SK-N-SH treated with all-trans-retinoic acid at 6 μM for 48 hours (cell line): ENCODE results near the gene LRRC66.

Source experiments
- ATAC-seq: fragments of 200-7000 bp; cut with Tn5 transposase; 3 replicates; pipeline ENCODE4 v1.9.1; 2020; ENCODE audit warnings: mild to moderate bottlenecking, moderate library complexity
- ARNTL ChIP-seq: fragments of 450-650 bp; formaldehyde crosslinking; IDR thresholded peaks from 2 replicates; pipeline ENCODE4 v1.5.0; 2020; ENCODE audit warnings: low read depth, mild to moderate bottlenecking, moderate library complexity, borderline replicate concordance
- BACH2 ChIP-seq: fragments of 250-450 bp; sonication (Bioruptor Pico); IDR thresholded peaks from 2 replicates; pipeline ENCODE4 v1.9.0; 2021; ENCODE audit warnings: mild to moderate bottlenecking, borderline replicate concordance
- CREB5 ChIP-seq: fragments of 250-450 bp; sonication (Bioruptor Pico); IDR thresholded peaks from 2 replicates; pipeline ENCODE4 v1.5.1; 2020; ENCODE audit warnings: low read depth, mild to moderate bottlenecking, moderate library complexity
- CSDC2 ChIP-seq: fragments of 250-450 bp; sonication (Bioruptor Pico); IDR thresholded peaks from 2 replicates; pipeline ENCODE4 v1.5.0; 2020; ENCODE audit warnings: mild to moderate bottlenecking, moderate library complexity
- CSRNP3 ChIP-seq: fragments of 250-450 bp; sonication (Bioruptor Pico); IDR thresholded peaks from 2 replicates; pipeline ENCODE4 v1.5.1; 2021; ENCODE audit warnings: mild to moderate bottlenecking, moderate library complexity
- ESRRG ChIP-seq: fragments of 250-450 bp; sonication (Bioruptor Pico); IDR thresholded peaks from 2 replicates; pipeline ENCODE4 v1.6.1; 2021; ENCODE audit warnings: mild to moderate bottlenecking
- GLIS3 ChIP-seq: fragments of 250-450 bp; sonication (Bioruptor Pico); IDR thresholded peaks from 2 replicates; pipeline ENCODE4 v1.5.0; 2020; ENCODE audit warnings: mild to moderate bottlenecking, moderate library complexity
- ISL1 ChIP-seq: fragments of 250-450 bp; sonication (Bioruptor Pico); IDR thresholded peaks from 2 replicates; pipeline ENCODE4 v2.1.2; 2022; ENCODE audit warnings: mild to moderate bottlenecking, moderate library complexity
- OSR1 ChIP-seq: fragments of 250-450 bp; sonication (Bioruptor Pico); IDR thresholded peaks from 2 replicates; pipeline ENCODE4 v1.8.0; 2022; ENCODE audit warnings: moderate library complexity, mild to moderate bottlenecking, inconsistent platforms
- PATZ1 ChIP-seq: fragments of 250-450 bp; sonication (Bioruptor Pico); IDR thresholded peaks from 2 replicates; pipeline ENCODE4 v1.8.0; 2020; ENCODE audit warnings: mild to moderate bottlenecking, moderate library complexity, borderline replicate concordance
- PPARA ChIP-seq: fragments of 250-450 bp; sonication (Bioruptor Pico); IDR thresholded peaks from 2 replicates; pipeline ENCODE4 v1.5.0; 2020; ENCODE audit warnings: mild to moderate bottlenecking, borderline replicate concordance
- TCF4 ChIP-seq: fragments of 250-450 bp; sonication (Bioruptor Pico); IDR thresholded peaks from 2 replicates; pipeline ENCODE4 v1.8.0; 2021; ENCODE audit warnings: mild to moderate bottlenecking, moderate library complexity, borderline replicate concordance
- TOX ChIP-seq: fragments of 250-450 bp; sonication (Bioruptor Pico); IDR thresholded peaks from 2 replicates; pipeline ENCODE4 v1.8.0; 2021; ENCODE audit warnings: mild to moderate bottlenecking, moderate library complexity, borderline replicate concordance
- TSHZ2 ChIP-seq: fragments of 250-450 bp; sonication (Bioruptor Pico); IDR thresholded peaks from 2 replicates; pipeline ENCODE4 v1.5.0; 2020; ENCODE audit warnings: mild to moderate bottlenecking, moderate library complexity
- ZC3H10 ChIP-seq: fragments of 250-450 bp; sonication (Bioruptor Pico); IDR thresholded peaks from 2 replicates; pipeline ENCODE4 v1.5.1; 2021; ENCODE audit warnings: mild to moderate bottlenecking, moderate library complexity
- ZFP3 ChIP-seq: fragments of 250-450 bp; sonication (Bioruptor Pico); IDR thresholded peaks from 2 replicates; pipeline ENCODE4 v1.5.0; 2020; ENCODE audit warnings: mild to moderate bottlenecking, moderate library complexity
- ZFP30 ChIP-seq: fragments of 450-650 bp; formaldehyde crosslinking; IDR thresholded peaks from 2 replicates; pipeline ENCODE4 v1.5.0; 2022; ENCODE audit warnings: mild to moderate bottlenecking, moderate library complexity
- ZNF70 ChIP-seq: fragments of 450-650 bp; formaldehyde crosslinking; IDR thresholded peaks from 2 replicates; pipeline ENCODE4 v1.5.0; 2020; ENCODE audit warnings: mild to moderate bottlenecking, moderate library complexity
- ZNF8 ChIP-seq: fragments of 450-650 bp; formaldehyde crosslinking; IDR thresholded peaks from 2 replicates; pipeline ENCODE4 v1.5.0; 2020; ENCODE audit warnings: mild to moderate bottlenecking, moderate library complexity
- TF ChIP-seq, protein P1 (sequence below): fragments of 250-450 bp; sonication (Bioruptor Pico); IDR thresholded peaks from 2 replicates; pipeline ENCODE4 v1.8.0; 2021; ENCODE audit warnings: low read depth, mild to moderate bottlenecking, moderate library complexity, borderline replicate concordance

The LRRC66 gene

GRCh38 chr4:52019936-52020657 is at the start of gene LRRC66:
Gene LRRC66 (minus strand): TSS chr4:52020363. CDS start chr4:52017613, 2,750 bp downstream.
- TF ChIP-seq ZFP3, result no peak
- TF ChIP-seq ESRRG, result no peak
- no peak for TF ChIP-seq TCF4 (CRISPR knock-in tag)
- no peak for TF ChIP-seq TOX (CRISPR knock-in tag)
- TF ChIP-seq ZNF70, result no peak
- no peak for TF ChIP-seq TSHZ2 (CRISPR knock-in tag)
- no peak for TF ChIP-seq OSR1 (CRISPR knock-in tag)
- no peak for TF ChIP-seq BACH2 (CRISPR knock-in tag)
- no peak for TF ChIP-seq ZFP30
- no peak for TF ChIP-seq CREB5 (CRISPR knock-in tag)
- TF ChIP-seq GLIS3, result no peak
- no peak for TF ChIP-seq ARNTL
- no peak for TF ChIP-seq PPARA (CRISPR knock-in tag)
- TF ChIP-seq CSDC2, result no peak
- no peak for TF ChIP-seq PATZ1 (CRISPR knock-in tag)
- no peak for TF ChIP-seq CSRNP3 (CRISPR knock-in tag)
- TF ChIP-seq, all 23 proteins: peak for 0
- no peak for ATAC-seq

DNA sequence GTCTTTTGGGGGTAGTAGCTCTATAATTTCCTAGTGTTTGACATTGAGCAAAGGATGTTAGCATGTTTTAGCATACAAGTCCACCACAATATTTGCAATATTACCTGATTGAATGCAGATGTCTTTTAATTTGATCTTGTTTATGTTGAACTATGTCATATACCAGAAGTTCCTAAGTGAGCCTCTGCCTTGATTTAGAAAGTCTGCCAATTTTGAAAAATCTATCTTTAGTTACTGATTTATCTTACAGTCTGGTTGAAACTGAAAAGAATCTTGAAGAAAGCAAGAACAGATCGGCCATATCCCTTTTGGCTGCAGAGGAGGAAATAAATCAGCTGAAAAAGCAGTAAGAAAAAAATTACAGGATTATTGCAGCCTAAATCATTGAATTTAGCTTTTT is 49.4 kb upstream of the LRRC66 start:
- TF ChIP-seq ZFP3 (no peak), ZNF8 (CRISPR knock-in tag) (no peak), PATZ1 (CRISPR knock-in tag) (no peak), ZC3H10 (0 out of 2 replicates have a peak, but pooled peaks have one; percentile 40), TSHZ2 (CRISPR knock-in tag) (peak; percentile 72), ISL1 (CRISPR knock-in tag) (peak; percentile 87), ZNF70 (no peak), CSDC2 (no peak), BACH2 (CRISPR knock-in tag) (no peak), TCF4 (CRISPR knock-in tag) (peak; percentile 63; the same call in 1 of the 2 replicates), OSR1 (CRISPR knock-in tag) (no peak), ARNTL (no peak), CREB5 (CRISPR knock-in tag) (peak; percentile 52; the same call in 1 of the 2 replicates)
- TF ChIP-seq, protein P1, sequence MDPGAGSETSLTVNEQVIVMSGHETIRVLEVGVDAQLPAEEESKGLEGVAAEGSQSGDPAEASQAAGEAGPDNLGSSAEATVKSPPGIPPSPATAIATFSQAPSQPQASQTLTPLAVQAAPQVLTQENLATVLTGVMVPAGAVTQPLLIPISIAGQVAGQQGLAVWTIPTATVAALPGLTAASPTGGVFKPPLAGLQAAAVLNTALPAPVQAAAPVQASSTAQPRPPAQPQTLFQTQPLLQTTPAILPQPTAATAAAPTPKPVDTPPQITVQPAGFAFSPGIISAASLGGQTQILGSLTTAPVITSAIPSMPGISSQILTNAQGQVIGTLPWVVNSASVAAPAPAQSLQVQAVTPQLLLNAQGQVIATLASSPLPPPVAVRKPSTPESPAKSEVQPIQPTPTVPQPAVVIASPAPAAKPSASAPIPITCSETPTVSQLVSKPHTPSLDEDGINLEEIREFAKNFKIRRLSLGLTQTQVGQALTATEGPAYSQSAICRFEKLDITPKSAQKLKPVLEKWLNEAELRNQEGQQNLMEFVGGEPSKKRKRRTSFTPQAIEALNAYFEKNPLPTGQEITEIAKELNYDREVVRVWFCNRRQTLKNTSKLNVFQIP (CRISPR knock-in tag), result no peak
- ATAC-seq, result peak; percentile 47; the same call in 1 of the 3 replicates
